DND-41 (cell line): Measurements from ENCODE around the gene CCL13.

Experiments used
- EZH2 ChIP-seq: IDR thresholded peaks from 3 replicates; pipeline ENCODE4 v1.6.1; 2012; ENCODE audit warnings: borderline replicate concordance, low read depth, mild to moderate bottlenecking, moderate library complexity, low read length, inconsistent platforms; ENCODE audit not compliant: severe bottlenecking
- TF ChIP-seq, protein P1 (sequence below): IDR thresholded peaks from 2 replicates; pipeline ENCODE4 v1.5.1; 2012; ENCODE audit warnings: borderline replicate concordance, low read length, moderate library complexity, mild to moderate bottlenecking; ENCODE audit not compliant: poor library complexity, severe bottlenecking; ENCODE audit errors: extremely low read depth

DNA sequence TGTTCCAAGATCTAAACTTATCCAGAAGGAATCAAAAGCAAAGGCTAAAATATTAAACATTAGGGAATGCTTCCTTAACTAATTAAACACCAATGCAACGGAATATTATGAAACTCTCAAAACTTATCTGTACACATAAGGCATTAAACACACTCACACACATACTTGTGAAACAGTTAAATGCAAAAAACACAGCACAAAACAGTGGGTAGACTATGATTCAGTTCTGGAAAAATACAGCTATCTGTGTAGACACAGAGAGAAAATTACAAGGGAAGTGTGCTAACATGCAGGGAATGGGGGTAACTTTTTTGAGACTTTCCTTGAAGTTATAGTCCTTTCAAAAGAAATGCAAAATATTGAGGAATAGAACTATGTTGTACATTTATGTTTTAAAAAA, 43.4 kb downstream of the CCL13 start:
- TF ChIP-seq, protein P1, sequence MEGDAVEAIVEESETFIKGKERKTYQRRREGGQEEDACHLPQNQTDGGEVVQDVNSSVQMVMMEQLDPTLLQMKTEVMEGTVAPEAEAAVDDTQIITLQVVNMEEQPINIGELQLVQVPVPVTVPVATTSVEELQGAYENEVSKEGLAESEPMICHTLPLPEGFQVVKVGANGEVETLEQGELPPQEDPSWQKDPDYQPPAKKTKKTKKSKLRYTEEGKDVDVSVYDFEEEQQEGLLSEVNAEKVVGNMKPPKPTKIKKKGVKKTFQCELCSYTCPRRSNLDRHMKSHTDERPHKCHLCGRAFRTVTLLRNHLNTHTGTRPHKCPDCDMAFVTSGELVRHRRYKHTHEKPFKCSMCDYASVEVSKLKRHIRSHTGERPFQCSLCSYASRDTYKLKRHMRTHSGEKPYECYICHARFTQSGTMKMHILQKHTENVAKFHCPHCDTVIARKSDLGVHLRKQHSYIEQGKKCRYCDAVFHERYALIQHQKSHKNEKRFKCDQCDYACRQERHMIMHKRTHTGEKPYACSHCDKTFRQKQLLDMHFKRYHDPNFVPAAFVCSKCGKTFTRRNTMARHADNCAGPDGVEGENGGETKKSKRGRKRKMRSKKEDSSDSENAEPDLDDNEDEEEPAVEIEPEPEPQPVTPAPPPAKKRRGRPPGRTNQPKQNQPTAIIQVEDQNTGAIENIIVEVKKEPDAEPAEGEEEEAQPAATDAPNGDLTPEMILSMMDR = no peak
- TF ChIP-seq EZH2 = no peak
